ENCODE results near the gene ANKRD11.
"Not testable (repeated sequence)": the region's sequence is repeated elsewhere in the genome, so short reads cannot be mapped to it uniquely, and the experiment has no call there.

- not testable (repeated sequence) for TF ChIP-seq CTCF (IDR thresholded peaks at IDR 0.05); POLR2AphosphoS5 (IDR thresholded peaks at IDR 0.05; ENCODE audit: low read depth, low read length); REST (IDR thresholded peaks at IDR 0.05; ENCODE audit: insufficient read depth in 1 of 2, low read depth in 2 of 2, low read length in 1 of 2); SIN3A (IDR thresholded peaks at IDR 0.05; ENCODE audit: borderline replicate concordance, insufficient read depth, low read depth, low read length)
These were observed 161.7 kb downstream of the ANKRD11 start for GRCh38 chr16:89328412-89329400.

Measured in Panc1 (cell line).